ENCODE measurements around the gene C1QTNF4. TPM values are rescaled to one million over a fixed set of nuclear protein-coding genes. Genes with fewer than 3 reads are reported as not detected.

Gene C1QTNF4
- total and polyA plus RNA-seq, 2 of the 13 experiments (the other 11 are each of a cell fraction or from before 2014, with no cell fraction given) = not detected

GRCh38 chr11:47552566-47553405, 41.4 kb downstream of the C1QTNF4 start, which contains the start of gene CELF1 (continued):
- peak; percentile 71 to 80; a peak in 3 of 4 replicates for TF ChIP-seq HMGXB4 (CRISPR knock-in tag; IDR thresholded peaks at IDR 0.05; ENCODE audit: borderline replicate concordance in 1 of 2, low read depth in 1 of 2)
- TF ChIP-seq ZFP1 (CRISPR knock-in tag; IDR thresholded peaks at IDR 0.05) = no peak
- TF ChIP-seq TP53 (CRISPR knock-in tag; conservative IDR thresholded peaks at IDR 0.05) = no peak
- TF ChIP-seq, protein P1, sequence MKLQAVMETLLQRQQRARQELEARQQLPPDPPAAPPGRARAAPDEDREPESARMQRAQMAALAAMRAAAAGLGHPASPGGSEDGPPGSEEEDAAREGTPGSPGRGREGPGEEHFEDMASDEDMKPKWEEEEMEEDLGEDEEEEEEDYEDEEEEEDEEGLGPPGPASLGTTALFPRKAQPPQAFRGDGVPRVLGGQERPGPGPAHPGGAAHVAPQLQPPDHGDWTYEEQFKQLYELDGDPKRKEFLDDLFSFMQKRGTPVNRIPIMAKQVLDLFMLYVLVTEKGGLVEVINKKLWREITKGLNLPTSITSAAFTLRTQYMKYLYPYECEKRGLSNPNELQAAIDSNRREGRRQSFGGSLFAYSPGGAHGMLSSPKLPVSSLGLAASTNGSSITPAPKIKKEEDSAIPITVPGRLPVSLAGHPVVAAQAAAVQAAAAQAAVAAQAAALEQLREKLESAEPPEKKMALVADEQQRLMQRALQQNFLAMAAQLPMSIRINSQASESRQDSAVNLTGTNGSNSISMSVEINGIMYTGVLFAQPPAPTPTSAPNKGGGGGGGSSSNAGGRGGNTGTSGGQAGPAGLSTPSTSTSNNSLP (IDR thresholded peaks at IDR 0.05; ENCODE audit: low read depth, low read length) = 0 out of 2 replicates have a peak, but pooled peaks have one; percentile 24
- TF ChIP-seq ZNF646 (CRISPR knock-in tag; IDR thresholded peaks at IDR 0.05) = no peak; the same call in 1 of the 2 replicates
- no peak for TF ChIP-seq JUND (CRISPR knock-in tag; IDR thresholded peaks at IDR 0.05)
- no peak; the same call in 1 of the 2 replicates for TF ChIP-seq KDM3A (CRISPR knock-in tag; IDR thresholded peaks at IDR 0.05; ENCODE audit: low read depth)
- TF ChIP-seq ZNF746 (CRISPR knock-in tag; IDR thresholded peaks at IDR 0.05) = no peak
- no peak for TF ChIP-seq ZSCAN30 (CRISPR knock-in tag; IDR thresholded peaks at IDR 0.05)
- TF ChIP-seq THAP9 (CRISPR knock-in tag; IDR thresholded peaks at IDR 0.05; ENCODE audit: borderline replicate concordance) = peak; percentile 24; the same call in 1 of the 2 replicates
- no peak for TF ChIP-seq MAFF (IDR thresholded peaks at IDR 0.05; ENCODE audit: low read depth, low read length)
- TF ChIP-seq KDM5A (IDR thresholded peaks at IDR 0.05; ENCODE audit: borderline replicate concordance, low read length) = peak; percentile 59; the same call in 1 of the 2 replicates
- no peak for TF ChIP-seq FOXK2 (IDR thresholded peaks at IDR 0.05)
- no peak for TF ChIP-seq GTF3A (CRISPR knock-in tag; conservative IDR thresholded peaks at IDR 0.05)
- no peak for TF ChIP-seq GLI4 (CRISPR knock-in tag; IDR thresholded peaks at IDR 0.05; ENCODE audit: borderline replicate concordance)
